Anterior cingulate cortex (tissue), 58 donors: ENCODE data around the gene DNAI4.
"Not testable (repeated sequence)": the region's sequence is repeated elsewhere in the genome, so short reads cannot be mapped to it uniquely, and the experiment has no call there.

Experiments
- DNase-seq, 58 donors: peaks; one replicate each; lab custom pipeline; 2025; lab: John Stamatoyannopoulos, UW

Gene DNAI4

DNA sequence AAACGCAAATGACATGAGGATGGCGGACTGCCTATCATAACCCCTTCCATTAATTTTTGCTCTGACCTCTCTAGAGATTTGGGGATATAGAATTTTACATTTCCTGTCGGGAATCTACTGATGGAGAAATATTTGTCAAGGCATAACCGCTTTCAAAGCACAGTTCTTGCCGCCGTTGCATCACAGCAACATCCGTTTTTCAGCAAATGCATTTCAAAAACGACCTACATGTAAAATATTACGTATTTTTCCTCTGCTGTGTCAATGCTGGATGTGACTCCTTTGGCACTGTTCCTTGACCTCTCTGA is 5.0 kb upstream of the DNAI4 start:
- DNase-seq = no peak

DNA sequence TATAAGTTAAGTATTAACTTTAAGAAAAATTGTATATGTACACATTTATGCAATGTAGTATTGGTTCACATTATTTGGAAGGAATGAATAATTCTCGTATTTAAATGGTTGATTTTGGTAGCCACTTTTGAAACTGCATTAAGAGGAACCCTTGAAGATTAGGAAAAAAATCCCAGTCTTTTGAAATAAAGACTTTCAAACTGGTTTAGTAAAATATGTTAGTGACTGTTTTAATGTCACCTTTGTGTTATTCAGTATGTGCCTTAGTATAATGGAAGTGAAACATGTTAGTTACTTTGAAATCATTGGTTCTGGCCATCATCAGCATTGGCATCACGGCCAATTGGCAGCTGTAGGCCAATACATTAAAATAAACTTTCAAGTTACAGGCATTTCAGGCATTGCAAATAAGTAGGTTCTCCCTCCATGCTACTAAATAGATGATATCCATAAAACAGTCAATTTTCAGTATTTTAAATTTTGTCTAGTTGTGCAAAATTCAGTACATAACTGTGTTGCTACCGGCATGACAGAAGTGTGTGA is 4.6 kb upstream of the DNAI4 start:
- no peak for DNase-seq

DNA sequence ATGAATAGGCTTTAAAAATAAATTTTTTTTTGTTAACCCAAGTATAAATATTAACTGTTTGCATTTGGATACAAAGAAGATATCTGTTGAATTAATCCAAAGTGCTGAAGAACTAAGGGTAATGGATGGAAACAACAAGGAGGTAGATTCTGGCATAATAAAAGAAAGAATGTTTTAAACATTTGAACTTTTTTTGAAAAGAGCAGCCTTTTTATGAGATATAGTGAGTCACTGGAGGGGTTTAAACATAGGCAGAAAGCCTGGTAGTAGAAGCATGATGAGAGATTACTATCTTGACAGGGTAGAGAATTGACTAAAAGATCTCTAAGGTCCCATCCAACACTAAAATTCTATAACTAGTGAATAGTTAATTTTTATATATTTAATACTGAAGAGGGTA is 2.9 kb upstream of the DNAI4 start:
- DNase-seq = no peak

DNA sequence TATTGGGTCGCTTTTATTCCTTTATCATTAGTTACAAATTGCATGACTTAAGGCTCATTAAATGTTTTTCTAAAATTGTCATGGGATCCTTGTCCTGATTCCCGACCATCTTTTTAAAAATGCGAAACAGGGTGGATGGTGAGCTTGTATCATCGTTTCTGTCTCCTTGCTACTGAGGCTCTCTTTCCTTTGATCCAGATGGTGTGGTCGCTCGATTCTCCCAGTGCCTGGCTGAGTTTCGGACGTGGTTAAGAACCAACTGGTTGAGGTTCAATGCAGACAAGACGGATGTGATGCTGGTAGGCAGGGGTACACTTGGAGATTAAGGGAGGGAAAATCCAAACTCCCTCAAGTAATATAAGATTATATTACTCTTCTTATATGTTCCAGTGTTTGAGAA is 1.3 kb upstream of the DNAI4 start:
- peak in 3 of 58 donors; percentile 3 to 27 (median 6) for DNase-seq

DNA sequence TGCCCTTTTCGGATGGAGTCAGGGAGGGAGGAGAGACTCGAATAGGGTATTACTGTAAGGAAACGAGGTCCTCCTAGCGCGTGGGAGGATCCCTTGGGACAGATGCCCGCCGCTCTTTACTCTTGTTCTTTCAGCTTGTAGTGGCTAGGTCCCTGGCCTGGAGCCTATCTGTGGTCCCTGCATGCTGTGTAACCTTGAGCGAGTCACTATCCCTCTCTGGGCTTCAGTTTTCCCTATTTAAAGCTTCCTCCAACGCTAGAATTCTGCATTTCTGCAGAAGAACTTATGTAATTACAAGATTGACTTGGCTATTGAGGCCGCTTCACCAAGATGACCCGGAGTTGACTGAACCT is 878 bp upstream of the DNAI4 start:
- DNase-seq = peak in 1 of 58 donors; percentile 60

DNA sequence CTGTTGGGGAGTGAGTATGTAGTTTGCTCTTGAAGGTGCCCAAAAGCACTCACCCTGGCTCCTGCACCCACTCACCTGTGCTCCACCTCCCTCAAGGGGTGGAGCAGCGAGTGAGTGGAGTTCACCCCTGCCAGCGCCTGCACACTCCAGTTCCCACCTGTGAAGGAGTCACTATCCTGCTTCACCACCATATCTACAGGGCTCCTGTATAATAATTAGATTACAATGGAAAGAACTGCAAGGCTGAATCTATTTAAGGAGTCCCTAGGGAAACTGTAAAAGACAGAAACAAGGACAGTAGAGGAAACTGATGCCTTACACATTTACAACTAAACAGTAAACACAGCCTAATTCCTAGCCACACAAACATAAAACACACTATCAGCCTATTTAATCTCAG is 4.1 kb downstream of the DNAI4 start:
- no peak for DNase-seq

DNA sequence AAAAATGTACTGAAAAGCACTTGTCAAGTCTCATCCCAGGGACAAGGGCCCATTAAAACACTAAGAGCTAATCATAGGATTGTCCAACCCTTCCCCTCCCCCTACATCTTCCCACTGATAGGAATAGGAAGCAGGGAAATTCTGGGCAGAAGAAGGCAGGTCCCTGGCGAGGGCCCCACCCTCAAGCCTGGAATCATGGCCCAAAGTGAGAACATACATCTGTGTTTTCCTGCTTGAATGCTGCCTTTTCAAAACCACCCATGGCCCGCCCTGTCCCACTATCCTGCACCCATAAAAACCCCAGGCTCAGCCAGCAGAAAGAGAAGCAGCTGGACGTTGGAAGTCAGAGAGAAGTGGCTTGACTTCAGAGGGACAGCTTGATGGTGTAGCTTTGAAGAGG is 4.8 kb downstream of the DNAI4 start:
- DNase-seq = no peak

DNA sequence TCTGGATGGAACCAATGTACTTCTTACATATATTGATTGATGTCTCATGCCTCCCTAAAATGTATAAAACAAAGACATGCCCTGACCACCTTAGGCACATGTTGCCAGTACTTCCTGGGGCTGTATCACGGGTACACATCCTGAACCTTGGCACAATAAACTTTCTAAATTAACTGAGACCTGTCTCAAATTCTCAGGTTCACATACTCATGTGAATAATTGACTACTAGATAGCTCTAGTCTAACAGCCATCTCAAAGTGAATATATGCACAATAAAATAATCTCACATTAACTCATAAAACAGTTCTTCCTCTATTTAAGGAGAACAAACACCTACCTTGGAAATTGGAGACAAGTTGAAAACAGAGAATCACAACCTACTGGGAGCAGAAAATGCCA is 5.6 kb downstream of the DNAI4 start:
- DNase-seq = no peak

DNA sequence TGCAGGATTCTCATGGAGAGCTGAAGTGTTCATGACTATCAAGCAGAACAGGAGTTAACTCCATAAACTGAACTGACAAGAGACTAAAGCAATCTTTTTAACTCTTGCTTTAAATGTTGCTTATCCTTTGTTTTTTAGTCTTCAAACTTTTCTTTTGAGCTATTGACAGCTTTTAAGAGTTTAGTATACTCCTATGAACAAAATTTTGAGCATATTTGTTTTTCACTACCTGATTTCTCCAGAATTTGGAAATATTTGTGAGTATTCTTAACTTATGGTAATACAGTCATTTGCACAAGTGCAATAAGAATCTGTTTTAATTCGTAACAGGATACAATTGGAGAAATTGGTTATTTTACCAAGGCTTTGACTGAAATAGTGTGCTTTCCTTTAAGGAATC is 7.2 kb downstream of the DNAI4 start:
- DNase-seq = no peak

DNA sequence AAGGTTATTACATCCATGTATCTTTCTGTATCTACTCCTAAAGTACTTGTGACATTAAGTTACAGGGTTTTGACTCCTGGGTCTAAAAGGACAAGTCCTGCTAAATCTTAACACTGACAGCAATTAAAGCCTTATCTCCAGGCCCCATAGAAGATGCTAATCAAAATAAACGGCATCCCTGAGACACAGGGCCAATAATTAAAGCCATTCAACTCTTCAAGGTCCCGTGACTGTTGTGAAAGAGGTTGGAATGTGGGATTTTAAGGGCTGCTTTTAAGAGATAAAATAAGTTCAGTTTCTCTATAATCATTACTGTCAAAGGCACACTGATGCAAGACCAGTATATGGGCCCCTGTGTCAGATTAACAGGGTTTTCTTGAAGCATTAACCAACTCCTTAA is 8.3 kb downstream of the DNAI4 start:
- no peak for DNase-seq

DNA sequence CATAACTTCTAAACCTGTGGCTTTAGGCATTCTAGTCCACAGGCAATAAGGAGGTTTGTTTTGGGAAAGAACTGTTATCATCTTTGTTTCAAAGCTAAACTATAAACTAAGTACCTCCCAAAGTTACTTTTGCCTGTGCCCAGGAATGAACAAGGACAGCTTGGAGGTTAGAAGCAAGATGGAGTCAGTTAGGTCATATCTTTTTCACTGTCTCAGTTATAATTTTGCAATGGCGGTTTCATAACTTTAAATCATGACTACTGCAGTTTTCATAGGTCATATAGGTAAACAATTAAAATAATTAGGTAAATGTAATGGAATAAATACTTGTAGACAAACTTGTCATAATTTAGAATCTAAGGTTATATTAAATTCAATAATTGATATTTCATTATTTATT is 9.5 kb downstream of the DNAI4 start:
- not testable (repeated sequence) for DNase-seq

DNA sequence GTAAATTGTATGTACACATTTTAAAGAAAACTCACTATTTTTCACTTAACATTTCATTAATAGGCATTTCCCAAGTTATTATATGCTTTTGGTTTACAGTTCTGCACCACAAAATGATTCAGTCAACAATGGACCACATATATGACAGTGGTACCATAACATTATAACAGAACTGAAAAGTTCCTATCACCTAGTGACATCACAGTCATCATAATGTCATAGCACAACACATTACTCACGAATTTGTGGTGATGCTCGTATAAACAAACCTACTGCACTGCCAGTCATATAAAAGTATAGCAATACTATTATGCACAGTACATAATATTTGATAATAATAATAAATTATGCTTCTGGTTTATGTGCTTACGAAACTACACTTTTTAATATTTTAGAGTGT is 30.9 kb downstream of the DNAI4 start:
- no peak for DNase-seq

DNA sequence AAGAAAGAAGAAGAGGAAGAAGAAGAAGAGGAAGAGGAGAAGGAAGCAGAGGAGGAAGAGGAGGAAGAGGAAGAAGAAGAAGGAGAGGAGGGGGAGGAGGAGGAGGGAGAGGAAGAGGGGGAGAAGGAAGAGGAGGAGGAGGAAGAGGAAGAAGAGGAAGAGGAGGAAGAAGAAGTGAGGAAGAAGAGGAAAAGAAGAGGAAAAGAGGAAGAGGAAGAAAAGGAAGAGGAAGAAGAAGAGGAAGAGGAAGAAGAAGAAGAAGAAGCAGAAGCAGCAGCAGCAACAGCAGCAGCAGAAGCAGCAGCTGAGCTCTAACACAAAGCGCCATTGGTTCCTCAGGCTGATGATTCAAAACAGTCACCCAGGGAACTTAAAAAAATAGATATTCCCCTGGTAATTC is 34.0 kb downstream of the DNAI4 start:
- no peak for DNase-seq

DNA sequence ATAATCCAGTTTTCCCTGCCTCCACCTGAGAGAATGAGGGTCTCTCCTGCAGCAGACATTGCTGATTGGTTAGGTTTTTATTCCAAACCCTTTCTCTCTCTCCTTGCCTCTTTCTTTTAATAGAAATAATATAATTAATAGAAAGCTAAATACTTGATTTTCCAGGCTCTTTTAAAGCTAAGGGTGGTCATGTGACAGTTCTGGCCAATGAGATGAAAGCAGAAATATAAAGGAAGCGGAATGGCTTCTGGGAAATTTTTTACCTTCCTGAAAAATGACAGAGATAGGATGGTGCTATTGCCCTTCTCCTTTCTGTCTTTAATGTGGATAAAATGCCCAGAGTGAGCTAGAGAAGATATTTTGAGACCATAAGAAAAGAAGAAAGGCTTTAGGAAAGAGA is 35.6 kb downstream of the DNAI4 start:
- no peak for DNase-seq

DNA sequence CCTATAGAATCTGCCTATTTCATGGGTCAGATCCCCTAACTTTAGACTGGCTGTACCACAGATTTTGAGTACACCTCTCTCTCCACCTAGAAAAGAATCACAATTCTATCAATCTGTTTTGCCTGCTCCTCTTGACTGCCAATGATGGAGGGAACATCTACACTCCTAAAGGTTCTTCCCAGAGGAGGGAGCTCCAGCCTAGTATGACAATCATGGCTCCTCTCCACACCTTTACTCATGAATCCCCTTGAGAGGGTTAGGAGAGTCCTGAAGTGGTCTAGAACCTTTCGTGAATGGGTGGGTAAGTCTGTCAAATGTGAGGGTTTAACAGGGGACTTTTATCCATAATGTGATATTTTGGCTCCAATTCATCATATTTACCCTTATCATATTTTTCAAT is 48.0 kb downstream of the DNAI4 start:
- DNase-seq = no peak

DNA sequence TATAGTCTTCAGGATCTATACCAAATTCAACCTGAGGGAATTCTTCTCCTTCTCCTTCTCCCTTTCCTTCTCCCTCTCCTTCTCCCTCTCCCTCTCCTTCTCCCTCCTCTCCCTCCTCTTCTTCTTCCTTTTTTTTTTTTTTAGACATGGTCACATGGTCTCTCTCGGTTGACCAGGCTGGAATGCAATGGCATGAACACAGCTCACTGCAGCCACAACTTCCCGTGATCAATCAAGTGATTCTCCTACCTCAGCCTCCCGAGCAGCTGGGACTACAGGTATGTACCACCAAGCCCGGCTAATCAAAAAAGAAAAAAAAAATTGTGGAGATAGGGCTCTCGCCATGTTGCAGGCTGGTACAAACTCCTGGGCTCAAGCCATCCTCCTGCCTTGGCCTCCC is 51.5 kb downstream of the DNAI4 start:
- no peak for DNase-seq

DNA sequence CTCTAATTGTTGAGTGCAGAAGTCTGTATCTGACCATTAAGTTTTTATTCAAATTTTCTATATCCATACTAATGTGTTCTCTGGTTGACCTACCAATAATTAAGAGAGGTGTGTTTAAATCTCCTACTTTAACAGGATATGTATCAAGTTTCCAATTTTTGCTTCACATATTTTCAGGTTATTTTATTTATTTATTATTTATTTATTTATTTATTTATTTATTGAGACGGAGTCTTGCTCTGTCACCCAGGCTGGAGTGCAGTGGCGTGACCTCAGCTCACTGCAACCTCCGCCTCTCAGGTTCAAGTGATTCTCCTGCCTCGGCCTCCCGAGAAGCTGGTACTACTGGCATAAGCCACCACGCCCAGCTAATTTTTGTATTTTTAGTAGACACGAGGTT is 52.6 kb downstream of the DNAI4 start:
- DNase-seq = not testable (repeated sequence)

DNA sequence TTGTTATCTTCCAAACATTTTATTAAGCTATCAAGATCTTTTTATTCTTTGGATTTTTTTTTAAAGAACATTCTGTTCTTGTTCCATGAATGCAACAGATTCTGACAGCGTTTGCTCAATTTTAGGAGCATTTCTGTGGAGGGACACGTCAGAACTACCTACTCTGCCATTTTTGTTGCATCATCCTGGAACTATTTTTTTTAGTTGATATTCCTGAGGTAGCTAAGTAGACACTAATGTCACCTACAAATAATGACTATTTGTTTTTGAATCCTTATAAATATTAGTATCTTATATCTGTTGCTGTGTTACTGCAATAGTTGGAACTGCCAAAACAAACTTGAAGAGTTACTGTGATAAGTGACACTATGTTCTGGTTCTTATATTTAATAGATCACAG is 57.2 kb downstream of the DNAI4 start:
- no peak for DNase-seq

DNA sequence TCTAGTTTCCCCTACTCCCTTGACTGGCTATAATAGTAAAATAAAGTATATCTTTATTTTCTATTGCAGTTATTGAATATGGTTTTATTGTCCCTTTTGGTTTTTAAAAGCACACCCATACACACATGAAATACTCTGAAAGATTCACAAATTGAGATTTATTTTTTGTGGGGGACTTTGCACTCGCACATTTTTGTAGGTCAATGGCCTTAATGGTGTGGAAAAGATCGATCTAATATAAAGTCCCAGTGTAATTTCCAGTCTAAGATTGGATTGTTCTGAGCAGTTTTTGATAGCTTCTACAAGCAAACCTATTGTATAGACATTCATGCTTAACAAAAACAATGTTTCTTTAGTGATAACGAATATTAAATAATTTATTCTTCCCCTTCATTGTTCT is 64.1 kb downstream of the DNAI4 start:
- no peak for DNase-seq

DNA sequence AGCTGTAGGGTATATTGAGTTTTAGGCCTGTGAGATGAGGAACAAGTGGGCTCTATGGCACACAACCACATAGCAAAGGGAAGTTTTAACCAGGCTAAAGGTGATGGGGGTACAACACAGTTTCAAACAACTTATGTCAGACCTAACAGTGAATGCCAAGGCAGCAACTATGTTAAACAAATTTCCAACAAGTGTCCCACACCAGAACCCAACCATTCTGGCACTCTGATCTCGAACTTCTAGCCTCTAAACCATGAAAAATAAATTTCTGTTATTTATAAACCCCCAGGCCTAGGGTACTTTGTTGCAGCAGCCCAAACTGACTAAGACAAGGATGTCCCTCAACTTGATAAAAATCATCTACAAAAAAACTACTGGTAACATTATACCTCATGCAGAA is 71.3 kb downstream of the DNAI4 start:
- DNase-seq = no peak

DNA sequence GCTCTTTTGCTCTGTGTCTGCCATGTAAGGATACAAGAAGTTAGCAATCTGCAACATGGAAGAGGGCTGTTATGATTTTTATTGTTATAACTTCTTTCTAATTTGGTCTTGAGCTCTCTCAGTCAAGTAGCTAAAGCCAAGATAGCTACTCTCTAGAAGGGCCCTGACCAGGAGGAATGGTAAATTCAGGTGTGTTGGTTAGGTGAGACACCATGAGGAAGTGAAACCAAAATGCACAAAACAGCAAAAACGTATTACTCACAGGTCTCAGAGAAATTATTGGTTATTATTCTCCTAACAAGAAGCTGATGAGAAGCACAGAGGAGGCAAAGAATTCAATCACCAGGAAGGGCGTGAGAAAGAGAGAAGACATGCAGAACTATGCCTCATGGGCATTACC is 71.8 kb downstream of the DNAI4 start:
- DNase-seq = no peak

DNA sequence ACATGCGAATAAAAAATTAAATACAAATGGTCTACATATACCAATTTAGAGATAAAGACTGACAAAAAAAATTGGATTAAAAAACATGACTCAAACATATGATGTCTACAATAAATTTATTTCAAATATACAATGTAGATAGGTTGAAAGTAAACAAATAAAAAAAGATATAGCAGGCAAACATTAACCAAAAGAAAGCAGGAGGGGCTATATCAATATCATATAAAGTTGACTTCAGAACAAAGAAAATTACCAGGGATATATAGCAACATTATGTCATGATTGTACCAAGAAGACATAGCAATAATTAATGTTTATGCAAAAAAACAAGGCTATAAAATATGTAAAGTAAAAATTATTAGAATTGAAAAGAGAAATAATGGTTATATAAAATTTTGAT is 73.7 kb downstream of the DNAI4 start:
- no peak for DNase-seq

DNA sequence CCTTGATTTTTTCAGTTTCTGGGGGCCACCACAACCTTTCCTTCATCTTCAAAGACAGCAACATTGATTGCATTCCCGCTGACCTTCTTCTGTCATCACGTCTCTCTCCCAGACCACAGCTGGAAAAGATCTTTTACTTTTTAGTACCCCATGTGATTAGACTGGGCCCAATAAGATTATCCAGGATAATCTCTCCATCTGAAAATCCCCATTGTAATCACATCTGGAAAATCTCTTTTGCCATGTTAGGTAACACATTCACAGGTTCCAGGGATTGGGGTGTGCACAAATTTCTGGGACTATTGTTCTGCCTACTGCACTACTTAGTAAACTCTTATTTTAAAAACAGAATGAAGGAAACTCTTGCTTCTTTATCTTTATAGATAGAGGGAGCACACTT is 76.5 kb downstream of the DNAI4 start:
- no peak for DNase-seq

DNA sequence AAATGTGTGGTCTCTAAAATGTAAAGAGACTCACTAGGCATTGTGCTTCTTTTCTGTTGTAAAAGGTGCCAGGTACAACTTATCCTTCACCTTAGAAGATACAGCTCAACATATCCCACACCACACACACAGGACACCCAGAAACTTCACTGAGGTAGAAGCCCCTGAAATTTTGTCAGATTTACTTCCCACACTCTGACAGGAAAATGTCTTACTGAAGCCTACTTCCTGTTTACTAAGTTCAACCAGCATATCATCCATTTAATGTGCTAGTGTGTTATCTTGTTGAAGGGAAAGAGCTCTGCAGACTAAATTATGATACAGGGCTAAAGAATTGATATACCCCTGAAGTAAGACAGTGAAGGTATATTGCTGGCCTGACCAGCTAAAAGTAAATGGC is 83.7 kb downstream of the DNAI4 start:
- DNase-seq = no peak
